ENCODE results near the gene KCNC1.

Gene KCNC1

DNA sequence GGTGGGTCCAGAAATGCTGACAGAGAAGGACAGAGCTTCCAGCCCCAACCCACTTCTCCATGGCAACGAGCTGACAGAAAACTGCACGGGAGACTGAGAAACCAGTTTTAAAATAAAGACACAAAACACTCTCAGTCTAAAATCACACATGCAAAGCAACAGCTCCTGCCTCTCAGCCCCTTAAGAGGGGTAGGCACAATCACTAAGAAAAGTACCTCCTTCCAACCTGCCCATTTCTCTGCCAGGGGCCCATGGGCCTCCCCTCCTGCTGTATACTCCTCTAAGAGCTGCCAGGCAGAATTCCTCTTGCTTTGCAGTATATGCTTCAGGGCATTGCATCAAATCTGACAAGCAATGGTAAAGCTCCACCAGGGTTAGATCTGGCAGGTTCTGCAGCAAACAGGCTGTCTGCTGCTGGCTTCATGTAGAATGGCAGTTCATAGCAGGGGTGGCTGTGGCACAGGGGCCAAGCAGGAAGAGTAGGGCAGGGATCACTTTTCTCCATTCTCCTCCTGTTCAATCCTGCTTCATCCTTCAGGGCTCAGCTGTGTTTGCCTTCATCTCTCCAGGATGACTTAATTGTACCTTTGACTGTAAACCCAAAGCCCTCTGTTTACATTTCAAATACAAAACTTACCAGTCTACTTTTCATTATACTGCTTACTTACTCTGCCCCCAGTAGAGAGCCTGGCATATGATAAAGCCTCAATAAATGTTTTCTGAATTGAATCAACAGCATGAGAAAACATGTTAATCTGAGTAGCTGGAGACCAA, 77.7 kb downstream of the KCNC1 start:
- H3K27me3 Mint-ChIP-seq = no peaks in the 10 kb centered on the region
- no peak overlapping the region for H3K4me3 Mint-ChIP-seq
- H3K9me3 Mint-ChIP-seq (ENCODE audit: low read depth) = no peaks in the 10 kb centered on the region
- H3K4me1 Mint-ChIP-seq (ENCODE audit: low read depth) = no peaks in the 10 kb centered on the region
- H3K27ac Mint-ChIP-seq = no peak overlapping the region
- H3K36me3 Mint-ChIP-seq = peaks cover 27% of the 10 kb centered on the region

DNA sequence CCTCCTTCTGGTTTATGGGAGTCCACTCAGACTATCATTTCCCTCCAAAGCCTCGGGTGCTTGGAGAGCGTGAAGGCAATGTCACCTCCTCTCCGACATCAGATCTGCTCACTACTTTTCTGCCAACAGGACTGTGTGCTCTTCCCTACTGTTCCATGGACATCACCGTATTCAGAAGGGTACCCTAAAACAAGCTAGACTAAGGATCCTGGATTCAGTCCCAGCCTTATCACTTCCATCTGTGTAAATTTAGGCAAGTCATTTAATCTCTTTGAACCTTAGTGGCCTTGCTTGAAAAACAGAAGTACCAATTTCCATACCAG, 78.2 kb downstream of the KCNC1 start:
- H3K27ac Mint-ChIP-seq = no peak overlapping the region
- no peak overlapping the region for H3K4me3 Mint-ChIP-seq
- H3K4me1 Mint-ChIP-seq (ENCODE audit: low read depth) = no peaks in the 10 kb centered on the region
- H3K27me3 Mint-ChIP-seq = no peaks in the 10 kb centered on the region
- peaks cover 27% of the 10 kb centered on the region for H3K36me3 Mint-ChIP-seq
- H3K9me3 Mint-ChIP-seq (ENCODE audit: low read depth) = no peaks in the 10 kb centered on the region

DNA sequence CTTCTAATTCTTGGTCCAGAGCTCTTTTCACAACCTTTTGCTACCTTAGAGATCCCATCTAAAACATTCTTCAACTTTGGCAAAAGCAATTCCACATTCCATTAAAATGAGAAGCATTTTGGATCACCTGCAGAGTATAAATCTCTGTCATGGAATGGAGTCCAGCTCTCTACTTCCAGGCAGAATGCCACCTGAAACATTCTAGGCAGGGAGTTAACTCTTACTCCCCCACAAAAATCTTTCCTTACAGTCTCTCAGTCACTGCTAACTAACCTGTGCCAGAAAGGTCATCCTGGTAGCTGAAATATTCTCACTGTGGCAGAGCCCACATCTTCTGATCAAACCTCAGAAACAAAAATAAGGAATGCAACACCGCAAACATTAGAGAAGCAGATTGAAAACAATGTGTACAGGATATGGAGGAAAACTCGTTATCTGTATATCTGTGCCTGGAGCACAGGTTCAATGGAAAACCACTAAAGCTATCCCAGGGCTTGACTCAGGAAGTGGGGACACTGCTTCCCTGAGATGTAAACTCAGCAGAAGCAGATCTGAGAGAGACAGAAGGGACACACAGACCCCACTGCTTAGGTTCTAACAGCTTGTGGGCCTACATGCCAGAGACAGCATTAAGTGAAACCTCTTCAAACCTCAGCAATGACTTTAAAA, 78.9 kb downstream of the KCNC1 start:
- Mint-ChIP-seq H3K4me1 (ENCODE audit: low read depth) (no peaks in the 10 kb centered on the region), H3K27ac (no peak overlapping the region), H3K27me3 (no peaks in the 10 kb centered on the region), H3K36me3 (peaks cover 23% of the 10 kb centered on the region), H3K4me3 (no peak overlapping the region), H3K9me3 (ENCODE audit: low read depth) (no peaks in the 10 kb centered on the region)

DNA sequence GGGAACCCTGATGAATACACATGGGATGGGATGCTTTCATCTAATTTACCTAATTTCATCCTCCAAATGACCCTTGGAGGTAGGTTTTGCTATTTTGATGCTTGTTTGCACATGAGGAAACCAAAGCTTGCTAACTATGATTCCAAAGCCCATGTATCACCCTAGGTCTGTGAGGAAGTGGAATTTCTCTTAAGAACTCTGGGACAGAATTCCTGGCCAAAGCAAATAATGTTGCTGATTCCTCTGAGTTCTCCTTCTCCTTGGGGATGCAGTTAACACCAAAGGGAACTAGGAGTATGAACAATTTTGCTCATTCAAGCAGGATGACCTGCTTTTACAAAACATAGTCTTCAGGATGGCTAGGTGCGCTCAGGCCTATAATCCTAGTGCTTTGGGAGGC, 80.0 kb downstream of the KCNC1 start:
- H3K4me3 Mint-ChIP-seq = no peak overlapping the region
- peaks cover 16% of the 10 kb centered on the region for H3K36me3 Mint-ChIP-seq
- H3K9me3 Mint-ChIP-seq (ENCODE audit: low read depth) = no peaks in the 10 kb centered on the region
- H3K4me1 Mint-ChIP-seq (ENCODE audit: low read depth) = no peaks in the 10 kb centered on the region
- no peak overlapping the region for H3K27ac Mint-ChIP-seq
- H3K27me3 Mint-ChIP-seq = no peaks in the 10 kb centered on the region

DNA sequence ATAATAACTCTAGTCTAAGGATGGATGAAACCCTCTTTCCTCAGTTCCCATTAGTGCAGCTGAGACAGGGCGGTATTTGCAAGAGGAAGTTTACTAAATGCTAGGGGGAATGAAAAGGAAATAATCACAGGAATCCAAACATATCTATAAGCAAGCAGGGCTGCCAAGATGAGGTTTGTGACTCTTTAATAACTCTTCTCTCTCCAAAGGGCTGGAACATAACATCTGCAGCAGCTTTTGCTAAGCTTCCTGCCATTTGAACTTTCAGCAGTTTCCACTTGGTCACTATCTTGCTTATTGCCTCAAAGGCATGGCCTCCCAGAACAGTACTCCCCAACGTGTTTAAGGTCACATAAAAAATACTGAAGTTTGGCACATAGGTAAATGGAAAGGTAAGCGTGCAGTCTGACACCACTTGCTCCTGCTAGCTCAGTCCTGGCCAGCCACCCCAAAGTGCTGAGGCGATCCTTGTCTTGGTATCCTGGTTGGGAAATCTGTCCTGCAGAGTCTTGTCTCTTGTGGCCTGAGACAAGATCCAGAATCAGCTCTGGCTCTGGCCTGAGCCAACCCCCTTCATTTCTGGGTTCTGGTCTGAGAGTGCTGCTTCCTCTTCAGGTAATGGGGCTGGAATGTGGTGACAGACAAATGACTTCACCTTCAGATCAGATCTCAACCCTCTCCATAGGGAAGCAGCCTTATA, 81.8 kb downstream of the KCNC1 start:
- Mint-ChIP-seq H3K9me3 (ENCODE audit: low read depth) (no peaks in the 10 kb centered on the region), H3K4me3 (no peak overlapping the region), H3K4me1 (ENCODE audit: low read depth) (no peaks in the 10 kb centered on the region), H3K27me3 (no peaks in the 10 kb centered on the region), H3K27ac (no peak overlapping the region), H3K36me3 (peaks cover 10% of the 10 kb centered on the region)

DNA sequence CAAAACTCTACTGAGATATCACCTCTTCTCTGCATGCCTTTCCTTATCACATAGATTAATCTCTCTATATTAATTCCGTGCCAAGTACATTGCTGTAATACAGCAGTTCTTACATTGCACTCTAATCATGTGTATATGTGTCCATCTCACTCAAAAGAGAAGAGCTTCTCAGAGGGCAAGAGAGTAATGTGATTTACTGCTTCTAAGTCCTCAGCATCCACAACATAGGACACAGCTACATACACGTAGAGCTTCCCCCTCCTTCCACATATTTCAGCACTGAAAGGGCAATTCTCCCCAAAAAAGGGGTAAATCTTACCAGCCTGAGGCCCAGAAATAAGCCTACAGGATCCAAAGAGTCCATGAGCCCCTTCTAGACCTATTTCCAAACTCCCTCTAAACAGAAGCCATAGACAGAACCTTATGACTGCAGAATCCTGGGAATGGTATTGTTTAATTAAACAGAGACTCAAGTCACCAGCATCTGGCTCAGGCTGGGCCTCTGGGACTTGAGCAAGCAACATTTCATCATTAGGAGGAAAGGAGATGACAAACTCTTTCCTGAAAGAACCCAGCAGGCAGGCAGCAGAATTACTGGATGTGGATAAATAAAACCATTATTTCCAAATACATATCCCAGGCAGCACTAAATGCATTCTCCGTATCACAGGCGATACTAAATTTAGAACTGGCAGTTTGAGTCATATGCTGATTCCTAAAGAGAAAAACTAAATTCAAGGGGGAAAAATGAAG, 87.2 kb downstream of the KCNC1 start:
- Mint-ChIP-seq H3K4me1 (ENCODE audit: low read depth) (no peaks in the 10 kb centered on the region), H3K36me3 (peaks cover 4% of the 10 kb centered on the region), H3K9me3 (ENCODE audit: low read depth) (no peaks in the 10 kb centered on the region), H3K4me3 (no peak overlapping the region), H3K27ac (no peak overlapping the region), H3K27me3 (no peaks in the 10 kb centered on the region)

DNA sequence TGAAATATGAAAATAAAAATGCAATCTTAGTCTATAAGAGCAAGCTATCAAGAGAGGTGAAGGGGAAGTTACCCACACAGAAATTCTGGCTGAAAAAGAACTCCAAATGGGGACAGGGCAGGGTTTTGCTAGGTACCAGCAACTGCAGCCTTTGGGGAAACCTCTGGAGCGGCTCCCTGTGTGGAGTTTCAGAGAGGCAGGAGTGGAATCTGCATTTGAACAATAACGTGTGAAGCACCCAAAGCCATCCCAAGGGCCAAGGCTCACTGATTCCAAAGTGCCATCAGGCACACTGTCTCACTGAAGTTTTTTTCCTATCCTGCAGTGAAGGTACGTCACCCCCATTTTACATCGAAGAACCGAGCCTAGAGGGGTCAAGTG, 87.8 kb downstream of the KCNC1 start:
- Mint-ChIP-seq H3K27me3 (no peaks in the 10 kb centered on the region), H3K27ac (no peak overlapping the region), H3K36me3 (peaks cover 4% of the 10 kb centered on the region), H3K4me1 (ENCODE audit: low read depth) (no peaks in the 10 kb centered on the region), H3K4me3 (no peak overlapping the region), H3K9me3 (ENCODE audit: low read depth) (no peaks in the 10 kb centered on the region)

DNA sequence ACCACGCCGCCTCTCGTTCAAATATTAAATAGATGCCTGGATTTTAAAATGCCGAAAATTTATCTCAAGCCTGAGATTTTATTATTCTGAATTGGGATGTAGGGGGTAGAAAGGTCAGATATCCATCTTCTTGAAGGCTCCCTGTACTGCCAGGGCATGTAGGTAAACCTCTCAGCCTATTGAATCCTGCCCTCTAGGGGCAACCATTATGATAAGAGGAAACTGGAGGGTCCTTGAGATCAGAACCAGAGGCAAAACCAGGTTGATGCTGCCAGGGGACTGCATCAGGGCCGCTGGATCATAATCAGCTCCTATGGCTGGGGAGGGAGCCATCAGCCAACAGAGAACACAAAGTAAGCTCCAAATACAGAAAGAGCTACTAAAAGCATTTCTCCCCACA, 92.4 kb downstream of the KCNC1 start:
- no peaks in the 10 kb centered on the region for H3K9me3 Mint-ChIP-seq (ENCODE audit: low read depth)
- peaks cover 21% of the 10 kb centered on the region for H3K36me3 Mint-ChIP-seq
- H3K27ac Mint-ChIP-seq = no peak overlapping the region
- H3K27me3 Mint-ChIP-seq = no peaks in the 10 kb centered on the region
- no peak overlapping the region for H3K4me3 Mint-ChIP-seq
- no peaks in the 10 kb centered on the region for H3K4me1 Mint-ChIP-seq (ENCODE audit: low read depth)

DNA sequence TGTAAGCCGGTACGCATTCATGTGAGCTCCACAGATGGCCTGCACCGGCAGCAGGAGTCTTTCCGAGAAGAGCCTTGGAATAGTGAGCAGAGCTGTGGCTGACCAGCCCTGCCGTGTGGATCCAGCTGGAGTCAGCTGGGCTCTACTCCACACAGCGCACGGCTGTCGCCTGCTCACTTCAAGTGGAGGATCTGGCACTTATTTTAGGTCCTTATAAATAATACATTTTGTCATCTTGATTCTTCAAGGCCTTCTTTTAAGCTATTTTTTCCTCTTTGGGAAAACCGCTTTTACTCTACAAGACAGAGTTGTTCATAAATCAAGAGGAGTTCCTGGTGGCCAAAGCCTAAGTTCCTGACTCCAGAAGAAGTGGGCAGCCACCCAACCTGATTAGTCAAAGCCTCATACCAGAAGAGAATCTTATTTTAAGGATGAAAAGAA, 93.8 kb downstream of the KCNC1 start:
- Mint-ChIP-seq H3K9me3 (ENCODE audit: low read depth) (no peaks in the 10 kb centered on the region), H3K27me3 (no peaks in the 10 kb centered on the region), H3K36me3 (peaks cover 29% of the 10 kb centered on the region), H3K27ac (no peak overlapping the region), H3K4me1 (ENCODE audit: low read depth) (no peaks in the 10 kb centered on the region), H3K4me3 (no peak overlapping the region)

DNA sequence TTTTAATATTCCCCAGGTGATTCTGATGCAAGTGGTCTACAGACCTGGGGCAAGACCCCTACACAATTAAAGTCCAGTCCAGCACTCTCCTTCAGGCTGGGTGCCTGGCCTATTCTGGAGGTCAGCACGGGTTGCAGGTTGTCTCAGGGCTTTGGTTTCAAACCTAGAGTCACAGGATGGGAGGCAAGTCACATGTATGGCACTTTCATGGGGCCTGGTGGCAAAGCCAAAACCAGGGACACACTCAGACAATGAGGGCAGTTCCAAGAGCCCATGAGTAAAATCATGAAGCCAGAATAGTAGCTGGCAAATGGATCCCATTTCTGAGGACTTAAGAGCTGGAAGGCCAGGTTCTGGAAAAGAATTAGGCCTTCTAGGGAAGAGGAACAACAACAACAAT, 96.6 kb downstream of the KCNC1 start:
- no peaks in the 10 kb centered on the region for H3K4me1 Mint-ChIP-seq (ENCODE audit: low read depth)
- no peak overlapping the region for H3K27ac Mint-ChIP-seq
- H3K9me3 Mint-ChIP-seq (ENCODE audit: low read depth) = no peaks in the 10 kb centered on the region
- no peaks in the 10 kb centered on the region for H3K27me3 Mint-ChIP-seq
- no peak overlapping the region for H3K4me3 Mint-ChIP-seq
- peaks cover 28% of the 10 kb centered on the region for H3K36me3 Mint-ChIP-seq

DNA sequence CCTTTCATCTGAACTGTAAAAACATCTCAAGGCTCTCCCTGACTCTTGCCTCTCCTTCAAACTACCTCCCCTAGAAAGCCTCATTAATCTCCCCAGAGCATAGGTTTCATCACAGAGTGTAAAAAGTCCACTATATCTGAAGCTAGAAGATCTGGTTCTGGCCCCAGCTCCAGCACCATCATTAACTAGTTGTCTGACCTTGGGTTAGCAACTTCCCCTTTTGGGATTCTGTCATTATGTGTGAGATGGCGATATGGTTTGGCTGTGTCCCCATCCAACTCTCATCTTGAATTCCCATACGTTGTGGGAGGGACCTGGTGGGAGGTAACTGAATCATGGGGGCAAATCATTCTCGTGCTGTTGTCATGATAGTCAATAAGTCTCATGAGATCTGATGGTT, 97.3 kb downstream of the KCNC1 start:
- Mint-ChIP-seq H3K4me1 (ENCODE audit: low read depth) (no peaks in the 10 kb centered on the region), H3K4me3 (no peak overlapping the region), H3K27ac (no peak overlapping the region), H3K36me3 (peaks cover 28% of the 10 kb centered on the region), H3K9me3 (ENCODE audit: low read depth) (no peaks in the 10 kb centered on the region), H3K27me3 (no peaks in the 10 kb centered on the region)

Measured in activated naive CD8-positive, alpha-beta T cell (primary cell).